ENCODE measurements around the gene TET1.
"Not testable (repeated sequence)": the region's sequence is repeated elsewhere in the genome, so short reads cannot be mapped to it uniquely, and the experiment has no call there.

TET1 gene

GRCh38 chr10:68565658-68566057, 5.5 kb downstream of the TET1 start:
- DNase-seq: no peak

- DNase-seq: no peak
Measured at GRCh38 chr10:68566351-68566750, 6.2 kb downstream of the TET1 start.

GRCh38 chr10:68566955-68567354, 6.8 kb downstream of the TET1 start:
- DNase-seq: no peak

- DNase-seq: no peak
Measured at GRCh38 chr10:68572151-68572550, 12.0 kb downstream of the TET1 start.

GRCh38 chr10:68574051-68574450, 13.9 kb downstream of the TET1 start:
- DNase-seq: no peak

- DNase-seq: no peak
Measured at GRCh38 chr10:68576118-68576517, 16.0 kb downstream of the TET1 start.

- DNase-seq: no peak
Measured at GRCh38 chr10:68578974-68579373, 18.8 kb downstream of the TET1 start.

GRCh38 chr10:68584187-68584586, 24.1 kb downstream of the TET1 start:
- not testable (repeated sequence) for DNase-seq

- DNase-seq: no peak
Measured at GRCh38 chr10:68586606-68587305, 26.6 kb downstream of the TET1 start.

GRCh38 chr10:68594405-68594804, 34.3 kb downstream of the TET1 start:
- no peak for DNase-seq

- DNase-seq: no peak
Measured at GRCh38 chr10:68595513-68595912, 35.4 kb downstream of the TET1 start.

GRCh38 chr10:68597407-68597806, 37.3 kb downstream of the TET1 start:
- DNase-seq: no peak

- DNase-seq: no peak
Measured at GRCh38 chr10:68598978-68599770, 39.0 kb downstream of the TET1 start.

- no peak for DNase-seq
Measured at GRCh38 chr10:68599771-68600040, 39.6 kb downstream of the TET1 start.

GRCh38 chr10:68600041-68600778, 40.1 kb downstream of the TET1 start:
- peak; percentile 25 for DNase-seq

- no peak for DNase-seq
Measured at GRCh38 chr10:68601501-68602265, 41.5 kb downstream of the TET1 start.

GRCh38 chr10:68602434-68602833, 42.3 kb downstream of the TET1 start:
- no peak for DNase-seq

GRCh38 chr10:68603766-68604165, 43.6 kb downstream of the TET1 start:
- no peak for DNase-seq

GRCh38 chr10:68604441-68604840, 44.3 kb downstream of the TET1 start:
- no peak for DNase-seq

- no peak for DNase-seq
Measured at GRCh38 chr10:68606918-68607317, 46.8 kb downstream of the TET1 start.

GRCh38 chr10:68610023-68610422, 49.9 kb downstream of the TET1 start:
- not testable (repeated sequence) for DNase-seq

- DNase-seq: no peak
Measured at GRCh38 chr10:68611227-68611626, 51.1 kb downstream of the TET1 start.

GRCh38 chr10:68613974-68614373, 53.8 kb downstream of the TET1 start:
- not testable (repeated sequence) for DNase-seq
